ENCODE measurements around the gene GLI3. TPM values are rescaled to one million over a fixed set of nuclear protein-coding genes. Genes with fewer than 3 reads are reported as not detected.
A peak's percentile ranks its signal among the peaks of the same experiment; 100 is the strongest.

The GLI3 gene
- total RNA-seq, 1 donor from 2014 or later, result 17.1 TPM

GRCh38 chr7:42143711-42144600, 93.1 kb downstream of the GLI3 start:
- DNase-seq (ENCODE audit: low spot score), result peak; percentile 52

DNA sequence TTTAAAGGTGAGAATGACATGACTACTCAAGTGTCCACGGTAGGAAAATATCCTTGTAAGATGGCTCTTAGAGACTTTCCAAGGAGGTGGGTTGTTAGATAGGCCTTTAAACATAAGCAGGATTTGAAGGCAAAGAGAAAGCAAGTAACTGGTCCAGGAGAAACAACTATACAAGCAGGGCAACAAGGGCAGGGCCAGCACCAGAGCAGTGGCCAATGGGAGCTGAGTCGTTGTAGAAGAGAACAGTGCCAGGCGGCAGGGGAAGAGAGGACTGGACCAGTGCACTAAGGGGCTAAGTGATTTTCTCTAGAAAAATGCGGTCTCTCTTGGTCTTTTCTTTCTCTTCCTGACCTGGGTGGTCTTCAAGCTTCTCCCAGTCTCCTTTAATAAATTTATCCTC, 94.9 kb downstream of the GLI3 start:
- DNase-seq (ENCODE audit: low spot score), result no peak

- DNase-seq (ENCODE audit: low spot score), result no peak
Observed at GRCh38 chr7:42139751-42140150, 97.3 kb downstream of the GLI3 start.

GRCh38 chr7:42138691-42139090, 98.3 kb downstream of the GLI3 start:
- no peak for DNase-seq (ENCODE audit: low spot score)

- no peak for DNase-seq (ENCODE audit: low spot score)
Observed at GRCh38 chr7:42137941-42138340, 99.1 kb downstream of the GLI3 start.

GRCh38 chr7:42137431-42137830, 99.6 kb downstream of the GLI3 start:
- no peak for DNase-seq (ENCODE audit: low spot score)

GRCh38 chr7:42135728-42136127, 101.3 kb downstream of the GLI3 start:
- no peak for DNase-seq (ENCODE audit: low spot score)

GRCh38 chr7:42134276-42134876, 102.6 kb downstream of the GLI3 start:
- DNase-seq (ENCODE audit: low spot score), result no peak

DNA sequence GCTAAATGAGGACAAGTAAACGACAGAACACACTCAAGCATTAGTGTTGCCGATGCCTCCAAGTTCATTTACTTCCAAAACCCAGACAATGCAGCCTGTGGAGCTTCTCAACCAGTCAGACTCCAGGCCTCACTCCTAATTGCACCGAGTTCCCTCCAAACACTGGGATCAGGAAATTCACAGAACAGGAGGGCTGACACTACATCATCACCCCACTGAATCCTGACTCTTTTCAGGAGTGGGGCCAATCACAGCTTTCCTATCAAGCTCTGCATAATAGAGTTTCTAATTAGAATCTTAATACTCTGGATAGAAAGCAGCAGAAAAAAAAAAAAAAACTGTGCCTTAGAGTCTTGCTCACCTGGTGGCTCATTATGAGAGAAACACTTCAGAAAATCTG, 103.7 kb downstream of the GLI3 start:
- no peak for DNase-seq (ENCODE audit: low spot score)

- no peak for DNase-seq (ENCODE audit: low spot score)
Observed at GRCh38 chr7:42128703-42129102, 108.3 kb downstream of the GLI3 start.

GRCh38 chr7:42127232-42127622, 109.8 kb downstream of the GLI3 start:
- no peak for DNase-seq (ENCODE audit: low spot score)

- DNase-seq (ENCODE audit: low spot score), result no peak
Observed at GRCh38 chr7:42126475-42127231, 110.4 kb downstream of the GLI3 start.

DNA sequence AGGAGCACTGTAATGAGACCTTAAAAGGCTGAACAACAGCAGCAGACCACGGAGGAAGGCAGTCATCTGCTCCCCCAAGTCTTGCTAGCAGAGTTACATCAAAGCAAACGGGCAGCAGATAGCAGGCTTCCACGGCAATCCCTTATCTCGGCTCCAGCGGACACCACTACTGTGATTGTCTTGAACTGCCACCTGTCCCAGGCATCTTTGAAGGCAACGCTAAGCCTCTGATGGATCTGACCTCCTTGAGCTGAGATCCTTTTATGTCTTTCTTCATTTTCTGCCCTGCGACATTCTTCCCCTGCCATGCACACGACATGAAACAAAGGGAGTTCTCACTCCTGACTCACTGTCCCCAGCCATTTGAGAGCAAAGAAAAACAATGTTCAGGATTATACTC, 111.7 kb downstream of the GLI3 start:
- no peak for DNase-seq (ENCODE audit: low spot score)

DNA sequence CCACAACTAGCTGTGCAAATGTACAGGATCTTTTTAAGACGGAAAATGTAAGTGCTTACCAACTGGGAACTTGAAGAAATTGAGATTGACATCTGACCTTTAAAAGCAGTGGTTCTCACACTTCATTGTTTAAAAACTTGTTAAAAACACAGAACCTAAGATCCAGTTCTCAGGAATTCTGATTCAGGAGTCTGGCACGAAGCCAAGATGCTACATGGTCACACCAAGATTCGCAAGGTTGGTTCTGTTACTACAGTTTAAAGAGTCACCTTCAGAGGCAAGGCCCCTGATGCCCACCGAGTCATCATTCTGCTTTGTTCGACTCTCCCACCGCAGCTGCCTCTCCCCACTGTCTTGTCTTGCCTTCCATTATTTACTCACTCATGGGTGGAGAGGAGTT, 113.3 kb downstream of the GLI3 start:
- DNase-seq (ENCODE audit: low spot score), result no peak

DNA sequence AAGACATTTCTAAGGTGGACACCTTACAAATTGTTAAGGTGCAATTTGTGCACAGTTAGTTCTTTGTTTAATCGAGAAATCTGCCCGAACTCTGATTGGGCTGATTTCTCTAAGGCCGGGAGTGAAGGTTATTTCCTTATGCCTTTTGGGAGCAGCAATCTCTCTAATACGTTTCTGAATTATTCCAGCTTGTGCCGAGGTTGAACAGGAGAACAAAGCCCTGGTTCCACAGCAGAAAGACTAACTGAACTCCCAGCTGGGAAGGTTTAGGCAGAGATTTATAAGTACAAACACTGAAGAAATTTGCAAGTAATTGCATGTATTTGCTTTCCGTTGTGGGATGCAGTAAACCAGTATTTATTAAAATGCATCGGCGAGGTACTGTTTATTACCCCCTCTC, 116.8 kb downstream of the GLI3 start:
- no peak for DNase-seq (ENCODE audit: low spot score)

DNA sequence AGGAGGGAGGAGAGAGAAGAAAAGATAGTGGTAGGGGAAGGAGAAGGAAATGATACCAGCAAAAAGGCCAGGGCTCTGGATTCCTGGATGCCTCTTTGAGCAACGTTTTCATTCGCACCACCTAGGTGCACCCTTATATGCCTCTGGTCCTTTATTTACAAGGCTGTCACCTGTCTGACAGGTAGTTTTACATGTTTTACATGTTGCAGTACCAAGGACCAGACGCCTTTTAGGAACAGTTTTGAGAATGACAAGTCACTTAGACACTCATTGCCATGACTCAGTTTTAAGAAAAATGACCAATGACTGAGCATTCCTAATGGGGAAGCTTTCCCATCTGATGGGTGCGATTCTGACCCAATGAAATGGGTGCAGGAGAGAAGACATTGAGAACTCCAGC, 119.8 kb downstream of the GLI3 start:
- DNase-seq (ENCODE audit: low spot score), result no peak

- no peak for DNase-seq (ENCODE audit: low spot score)
Observed at GRCh38 chr7:42115795-42116194, 121.2 kb downstream of the GLI3 start.

DNA sequence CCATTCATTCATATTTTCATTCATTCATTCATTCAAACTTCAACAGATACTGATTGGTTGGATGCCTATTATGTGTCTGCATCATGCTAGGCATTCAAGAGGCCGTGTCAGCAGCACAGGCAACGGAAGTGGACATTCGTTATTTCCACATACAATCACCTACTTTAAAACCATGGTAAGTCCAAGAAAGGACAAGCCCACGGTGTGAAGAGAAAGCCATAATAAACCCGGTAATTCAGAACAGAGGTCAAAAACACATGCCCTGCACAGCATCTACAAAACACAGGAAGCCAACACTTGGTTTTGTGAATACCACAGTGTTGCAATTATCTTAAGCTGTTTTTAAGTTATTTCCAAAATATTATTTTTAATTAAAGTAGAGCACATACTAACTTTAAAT, 126.7 kb downstream of the GLI3 start:
- DNase-seq (ENCODE audit: low spot score), result no peak

DNA sequence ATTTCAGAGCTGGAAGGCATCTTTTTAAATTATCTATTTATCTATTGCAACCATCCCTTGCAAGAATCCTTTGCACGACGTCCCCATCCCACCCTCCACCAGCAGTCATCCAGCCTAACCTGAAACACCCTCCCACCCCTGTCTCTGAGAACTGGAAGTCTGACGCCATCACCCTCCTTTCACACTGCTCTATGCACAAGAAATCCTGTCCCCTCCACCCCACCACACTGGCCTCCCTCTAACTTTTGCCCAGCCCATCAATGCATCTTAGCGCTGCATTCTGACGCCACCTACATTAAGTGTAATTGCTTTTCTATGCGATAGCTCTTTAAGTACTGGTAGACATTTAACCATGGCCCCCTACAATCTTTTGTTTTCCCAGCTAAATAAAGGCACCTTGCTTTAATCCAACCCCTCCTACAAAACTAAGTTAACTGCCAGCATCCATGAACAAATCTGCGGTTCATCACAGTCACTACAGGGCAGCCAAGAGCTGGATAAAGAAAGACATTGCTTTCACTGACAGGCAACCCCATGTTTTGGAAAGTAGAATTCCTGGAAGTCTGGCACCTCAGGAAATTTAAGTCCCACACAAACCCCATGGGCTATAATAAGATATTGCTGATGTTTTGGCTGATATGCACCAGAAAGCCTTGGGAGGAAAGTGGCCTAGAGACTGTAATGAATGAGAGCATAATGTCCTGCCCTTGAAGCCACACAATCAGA, 128.0 kb downstream of the GLI3 start:
- no peak for DNase-seq (ENCODE audit: low spot score)

DNA sequence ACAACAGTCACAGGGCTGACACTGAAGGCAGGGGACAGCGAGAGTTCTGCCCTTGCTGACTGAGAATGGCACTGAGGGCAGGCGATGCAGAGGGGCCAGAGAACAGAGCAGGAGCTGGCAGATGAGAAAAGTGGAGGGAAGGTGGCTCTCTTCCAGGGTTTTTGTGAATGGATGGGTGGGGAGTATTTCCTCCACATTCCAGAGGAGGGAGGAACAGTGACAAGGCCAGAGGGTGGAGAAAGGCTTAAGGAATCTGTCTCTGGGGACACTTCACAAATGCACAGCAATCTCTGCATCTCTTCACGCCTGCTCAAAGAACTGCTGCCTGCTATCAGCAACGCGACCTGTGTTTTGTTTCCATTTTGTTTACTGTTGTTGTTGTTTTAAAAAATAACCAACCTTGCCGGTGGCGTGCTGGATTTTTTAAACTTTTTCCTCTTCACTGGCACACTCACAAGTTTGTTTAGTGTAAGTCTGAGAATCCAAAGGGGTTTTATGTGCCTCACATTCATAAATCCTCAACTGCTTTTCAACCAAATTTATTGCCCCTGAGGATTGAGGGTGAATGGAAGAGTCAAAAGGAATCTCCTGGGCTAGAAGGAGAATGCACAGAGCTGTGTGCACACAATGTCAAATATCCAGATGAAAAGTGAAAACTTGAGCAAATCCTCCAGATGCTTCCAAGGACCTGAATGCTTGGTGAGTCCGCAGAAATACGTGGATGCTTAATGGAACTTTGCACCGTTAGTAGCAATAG, 129.3 kb downstream of the GLI3 start:
- DNase-seq (ENCODE audit: low spot score), result peak; percentile 86

GRCh38 chr7:42106562-42106961, 130.4 kb downstream of the GLI3 start:
- DNase-seq (ENCODE audit: low spot score), result no peak
